Measurements from ENCODE around the gene BCO1. TPM values are rescaled to one million over a fixed set of nuclear protein-coding genes. Genes with fewer than 3 reads are reported as not detected.
"Not testable (repeated sequence)": the region's sequence is repeated elsewhere in the genome, so short reads cannot be mapped to it uniquely, and the experiment has no call there.

BCO1 gene
- polyA plus RNA-seq, 6 donors from 2014 or later: not detected

DNA sequence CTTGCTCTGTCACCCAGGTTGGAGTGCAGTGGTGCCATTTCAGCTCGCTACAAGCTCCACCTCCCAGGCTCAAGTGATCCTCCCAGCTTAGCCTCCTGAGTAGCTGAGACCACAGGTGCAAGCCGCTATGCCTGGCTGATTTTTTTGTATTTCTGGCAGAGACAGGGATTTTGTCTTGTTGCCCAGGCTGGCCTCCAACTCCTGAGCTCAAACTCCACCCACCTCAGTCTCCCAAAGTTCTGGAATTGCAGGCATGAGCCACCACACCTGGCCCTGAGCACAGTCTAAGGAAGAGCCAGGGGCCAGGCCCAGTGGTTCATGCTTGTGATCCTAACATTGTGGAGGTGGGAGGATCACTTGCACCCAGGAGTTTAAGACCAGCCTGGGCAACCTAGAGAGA, 21.8 kb upstream of the BCO1 start:
- H3K36me3 Mint-ChIP-seq: no peaks in the 10 kb centered on the region
- DNase-seq (no peak), ATAC-seq (ENCODE audit: low read depth in 2 of 2) (no peak)
- H3K4me1 Mint-ChIP-seq: no peaks in the 10 kb centered on the region
- H3K27ac Mint-ChIP-seq: no peak overlapping the region
- H3K9me3 Mint-ChIP-seq: no peaks in the 10 kb centered on the region
- peaks cover 0 to 21% (median 11%) of the 10 kb centered on the region in 3 donors for H3K27me3 Mint-ChIP-seq
- no peak overlapping the region for H3K4me3 Mint-ChIP-seq

DNA sequence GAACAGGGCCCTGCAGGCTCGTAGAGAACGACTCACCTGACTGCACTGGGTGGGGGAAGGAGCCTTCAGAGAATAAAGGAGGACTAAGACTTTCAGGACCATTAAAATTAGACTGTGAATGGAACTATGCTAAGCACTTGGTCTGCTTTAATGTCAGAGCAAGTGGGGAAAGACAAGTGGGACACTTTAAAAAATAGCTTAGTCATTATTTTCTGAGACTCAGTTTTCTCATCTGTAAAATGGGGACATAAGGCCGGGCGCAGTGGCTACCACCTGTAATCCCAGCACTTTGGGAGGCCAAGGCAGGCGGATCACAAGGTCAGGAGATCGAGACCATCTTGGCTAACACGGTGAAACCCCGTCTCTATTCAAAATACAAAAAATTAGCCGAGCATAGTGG, 19.3 kb upstream of the BCO1 start:
- H3K36me3 Mint-ChIP-seq: no peaks in the 10 kb centered on the region
- peak overlapping the region in 1 of 6 donors; percentile 93 for H3K27ac Mint-ChIP-seq
- no peaks in the 10 kb centered on the region for H3K4me1 Mint-ChIP-seq
- H3K9me3 Mint-ChIP-seq: no peaks in the 10 kb centered on the region
- ATAC-seq (ENCODE audit: low read depth in 2 of 2) (no peak), DNase-seq (no peak)
- peaks cover 0 to 10% (median 9%) of the 10 kb centered on the region in 3 donors for H3K27me3 Mint-ChIP-seq
- H3K4me3 Mint-ChIP-seq: no peak overlapping the region

DNA sequence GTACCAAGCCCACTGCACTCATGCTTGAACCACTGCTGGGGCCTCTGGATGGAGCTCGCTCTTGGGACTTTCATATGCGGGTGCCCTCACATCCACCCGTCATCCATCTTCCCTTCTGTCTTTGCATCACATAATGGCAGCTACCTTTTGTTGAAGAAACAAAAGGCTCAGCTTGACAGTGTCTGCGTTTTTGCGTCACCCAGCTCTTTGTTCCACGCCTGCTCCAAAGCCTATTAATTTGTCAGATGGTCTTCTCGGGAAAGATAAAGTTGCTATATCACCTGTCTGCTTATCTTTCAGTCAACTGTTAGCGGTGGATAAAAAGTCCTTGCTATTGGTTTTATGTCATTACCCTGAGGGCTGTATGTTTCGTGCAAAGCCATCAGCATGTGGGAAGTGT, 18.1 kb upstream of the BCO1 start:
- ATAC-seq (ENCODE audit: low read depth in 2 of 2): no peak

GRCh38 chr16:81221731-81222130, 16.8 kb upstream of the BCO1 start:
- no peak overlapping the region for H3K4me3 Mint-ChIP-seq
- H3K27me3 Mint-ChIP-seq: peaks cover 4 to 12% (median 8%) of the 10 kb centered on the region in 3 donors
- no peaks in the 10 kb centered on the region for H3K9me3 Mint-ChIP-seq
- no peak overlapping the region for H3K27ac Mint-ChIP-seq
- ATAC-seq (ENCODE audit: low read depth in 2 of 2): no peak
- H3K4me1 Mint-ChIP-seq: no peaks in the 10 kb centered on the region
- H3K36me3 Mint-ChIP-seq: no peaks in the 10 kb centered on the region
- no peak for DNase-seq

More for the DNA sequence above, 18.1 kb upstream of the BCO1 start:
- H3K9me3 Mint-ChIP-seq: no peaks in the 10 kb centered on the region
- no peaks in the 10 kb centered on the region for H3K4me1 Mint-ChIP-seq
- no peak overlapping the region for H3K27ac Mint-ChIP-seq
- peak overlapping the region in 1 of 8 donors; percentile 49 for H3K4me3 Mint-ChIP-seq
- H3K27me3 Mint-ChIP-seq: peaks cover 3 to 14% (median 9%) of the 10 kb centered on the region in 3 donors
- no peak for DNase-seq
- no peaks in the 10 kb centered on the region for H3K36me3 Mint-ChIP-seq

- H3K36me3 Mint-ChIP-seq: no peaks in the 10 kb centered on the region
- H3K4me3 Mint-ChIP-seq: no peak overlapping the region
- no peaks in the 10 kb centered on the region for H3K4me1 Mint-ChIP-seq
- H3K9me3 Mint-ChIP-seq: no peaks in the 10 kb centered on the region
- DNase-seq (no peak), ATAC-seq (ENCODE audit: low read depth in 2 of 2) (no peak)
- H3K27ac Mint-ChIP-seq: no peak overlapping the region
- H3K27me3 Mint-ChIP-seq: peaks cover 14 to 26% (median 22%) of the 10 kb centered on the region in 3 donors
These were observed 13.7 kb upstream of the BCO1 start for GRCh38 chr16:81224824-81225223.

- H3K36me3 Mint-ChIP-seq; H3K4me3 Mint-ChIP-seq; H3K9me3 Mint-ChIP-seq; ATAC-seq (ENCODE audit: low read depth in 2 of 2); DNase-seq; H3K4me1 Mint-ChIP-seq: not testable (repeated sequence)
- Mint-ChIP-seq H3K27me3 (peaks cover 16 to 32% (median 24%) of the 10 kb centered on the region in 3 donors), H3K27ac (peak overlapping the region in 1 of 6 donors; percentile 58)
These were observed 12.8 kb upstream of the BCO1 start for GRCh38 chr16:81225697-81226096.

DNA sequence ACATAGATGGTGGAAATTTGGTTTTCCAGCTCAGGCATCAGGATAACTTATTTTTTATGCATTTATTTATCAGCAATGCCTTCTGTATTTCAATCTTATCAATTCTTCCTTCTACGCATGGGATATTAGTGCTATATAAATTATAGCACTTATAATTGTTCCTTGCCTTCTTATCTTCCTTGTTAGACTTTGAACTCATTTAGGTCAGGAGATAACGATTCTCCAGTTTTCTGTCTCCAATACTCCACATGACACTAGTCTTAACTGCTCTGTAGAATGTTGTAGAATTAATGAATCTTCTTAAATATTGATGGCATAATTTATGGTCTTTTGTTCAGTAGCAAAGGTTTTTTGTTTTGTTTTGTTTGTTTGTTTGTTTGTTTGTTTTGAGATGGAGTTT, 10.7 kb upstream of the BCO1 start:
- H3K36me3 Mint-ChIP-seq: no peaks in the 10 kb centered on the region
- peaks cover 0 to 4% (median 0%) of the 10 kb centered on the region in 3 donors for H3K4me1 Mint-ChIP-seq
- H3K27me3 Mint-ChIP-seq: peaks cover 22 to 43% (median 24%) of the 10 kb centered on the region in 3 donors
- ATAC-seq (ENCODE audit: low read depth in 2 of 2): no peak
- no peak for DNase-seq
- no peak overlapping the region for H3K4me3 Mint-ChIP-seq
- no peak overlapping the region for H3K27ac Mint-ChIP-seq
- peaks cover 0 to 5% (median under 1%) of the 10 kb centered on the region in 7 donors for H3K9me3 Mint-ChIP-seq

- ATAC-seq (ENCODE audit: low read depth in 2 of 2): no peak
- H3K36me3 Mint-ChIP-seq: no peaks in the 10 kb centered on the region
- H3K27me3 Mint-ChIP-seq: peaks cover 24 to 46% (median 28%) of the 10 kb centered on the region in 3 donors
- no peak overlapping the region for H3K4me3 Mint-ChIP-seq
- H3K4me1 Mint-ChIP-seq: peaks cover 0 to 4% (median 0%) of the 10 kb centered on the region in 3 donors
- peaks cover 0 to 10% (median 3%) of the 10 kb centered on the region in 7 donors for H3K9me3 Mint-ChIP-seq
- no peak overlapping the region for H3K27ac Mint-ChIP-seq
- no peak for DNase-seq
These were observed 8.7 kb upstream of the BCO1 start for GRCh38 chr16:81229811-81230210.

GRCh38 chr16:81231014-81231413, 7.5 kb upstream of the BCO1 start:
- Mint-ChIP-seq H3K27ac (no peak overlapping the region), H3K9me3 (peaks cover 0 to 10% (median 3%) of the 10 kb centered on the region in 7 donors), H3K27me3 (peaks cover 16 to 42% (median 23%) of the 10 kb centered on the region in 3 donors), H3K4me3 (no peak overlapping the region), H3K36me3 (no peaks in the 10 kb centered on the region), H3K4me1 (peaks cover 0 to 4% (median 0%) of the 10 kb centered on the region in 3 donors)
- ATAC-seq (ENCODE audit: low read depth in 2 of 2) (no peak), DNase-seq (no peak)

GRCh38 chr16:81232740-81233367, 5.6 kb upstream of the BCO1 start:
- H3K4me3 Mint-ChIP-seq: no peak overlapping the region
- H3K9me3 Mint-ChIP-seq: peaks cover 0 to 10% (median 3%) of the 10 kb centered on the region in 7 donors
- ATAC-seq (ENCODE audit: low read depth in 2 of 2): no peak
- H3K27me3 Mint-ChIP-seq: peaks cover 16 to 35% (median 21%) of the 10 kb centered on the region in 3 donors
- DNase-seq: no peak
- peaks cover 0 to 4% (median 0%) of the 10 kb centered on the region in 3 donors for H3K4me1 Mint-ChIP-seq
- no peaks in the 10 kb centered on the region for H3K36me3 Mint-ChIP-seq
- no peak overlapping the region for H3K27ac Mint-ChIP-seq

DNA sequence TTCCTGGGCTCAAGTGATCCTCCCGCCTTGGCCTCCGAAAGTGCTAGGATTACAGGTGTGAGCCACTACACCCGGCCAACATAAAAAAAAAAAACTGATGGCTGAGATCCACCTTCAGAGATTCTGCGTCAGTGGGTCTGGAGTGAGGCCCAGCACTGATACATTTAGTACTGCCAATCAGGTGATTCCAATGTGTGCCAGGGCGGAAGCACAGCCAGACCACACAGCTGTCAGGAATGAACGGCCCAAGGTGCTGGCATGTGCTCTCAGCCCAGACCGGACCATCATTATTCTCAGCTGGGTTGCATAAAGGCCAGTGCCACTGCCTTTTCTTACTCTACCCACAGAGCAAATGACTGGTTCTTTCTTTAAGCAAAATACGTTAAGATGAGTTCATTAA, 1.2 kb upstream of the BCO1 start:
- no peak overlapping the region for H3K4me3 Mint-ChIP-seq
- H3K4me1 Mint-ChIP-seq: peaks cover 5 to 9% (median 5%) of the 10 kb centered on the region in 3 donors
- H3K27ac Mint-ChIP-seq: peak overlapping the region in 1 of 6 donors; percentile 17
- peaks cover 4 to 8% (median 5%) of the 10 kb centered on the region in 3 donors for H3K27me3 Mint-ChIP-seq
- DNase-seq (no peak), ATAC-seq (ENCODE audit: low read depth in 2 of 2) (no peak)
- peaks cover 0 to 8% (median 3%) of the 10 kb centered on the region in 7 donors for H3K9me3 Mint-ChIP-seq
- no peaks in the 10 kb centered on the region for H3K36me3 Mint-ChIP-seq

- Mint-ChIP-seq H3K36me3 (no peaks in the 10 kb centered on the region), H3K4me3 (no peak overlapping the region), H3K9me3 (peaks cover 0 to 8% (median 2%) of the 10 kb centered on the region in 7 donors), H3K4me1 (peaks cover 5 to 9% (median 5%) of the 10 kb centered on the region in 3 donors), H3K27me3 (peaks cover 4 to 8% (median 4%) of the 10 kb centered on the region in 3 donors), H3K27ac (no peak overlapping the region)
- ATAC-seq (ENCODE audit: low read depth in 2 of 2): no peak
- no peak for DNase-seq
These were observed 570 bp upstream of the BCO1 start for GRCh38 chr16:81237942-81238295.

DNA sequence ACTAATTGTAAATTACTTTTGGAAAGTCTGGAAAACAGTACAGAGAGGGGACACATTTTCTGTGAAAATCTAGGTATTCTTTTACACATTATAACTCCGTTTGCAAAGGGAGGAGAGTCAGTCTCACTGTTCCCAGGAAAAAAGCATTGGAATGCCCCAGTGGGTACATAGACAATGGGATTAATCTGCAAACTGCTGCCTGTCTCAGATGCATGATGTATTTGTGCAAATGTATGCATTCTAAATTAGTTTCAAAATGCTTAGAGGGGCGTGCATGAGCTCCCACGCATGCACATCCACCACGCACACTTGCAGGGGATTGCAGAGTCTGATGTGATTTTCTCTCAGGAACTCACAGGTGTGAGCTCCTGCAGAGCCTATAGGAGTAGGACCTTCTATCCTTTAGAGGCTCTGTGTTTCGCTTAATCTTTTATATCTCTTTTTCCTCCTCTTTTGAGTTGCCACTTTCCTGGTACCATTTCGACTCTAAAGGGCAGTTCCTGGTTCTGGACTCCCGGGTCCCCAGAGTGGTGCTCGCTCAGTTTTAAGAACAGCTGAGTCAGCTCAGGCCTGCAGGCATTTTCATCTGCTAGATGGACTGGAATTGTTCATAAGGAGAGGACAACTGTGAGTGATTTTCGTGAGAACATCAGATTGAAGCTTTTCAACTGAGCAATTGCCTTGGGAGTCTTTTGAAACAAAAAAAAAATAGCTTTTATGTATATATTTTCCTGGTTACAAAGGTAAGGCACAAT, 1.1 kb downstream of the BCO1 start:
- H3K9me3 Mint-ChIP-seq: peaks cover 0 to 4% (median 0%) of the 10 kb centered on the region in 7 donors
- peak overlapping the region in 1 of 6 donors; percentile 73 for H3K27ac Mint-ChIP-seq
- ATAC-seq (ENCODE audit: low read depth in 2 of 2) (no peak), DNase-seq (no peak)
- H3K27me3 Mint-ChIP-seq: peaks cover 0 to 8% (median 4%) of the 10 kb centered on the region in 3 donors
- peaks cover 5 to 9% (median 5%) of the 10 kb centered on the region in 3 donors for H3K4me1 Mint-ChIP-seq
- H3K36me3 Mint-ChIP-seq: no peaks in the 10 kb centered on the region
- H3K4me3 Mint-ChIP-seq: peak overlapping the region in 1 of 8 donors; percentile 2

GRCh38 chr16:81241706-81242105, 3.2 kb downstream of the BCO1 start:
- peaks cover 0 to 6% (median 0%) of the 10 kb centered on the region in 7 donors for H3K9me3 Mint-ChIP-seq
- no peak overlapping the region for H3K4me3 Mint-ChIP-seq
- peak overlapping the region in 1 of 6 donors; percentile 72 for H3K27ac Mint-ChIP-seq
- DNase-seq (no peak), ATAC-seq (ENCODE audit: low read depth in 2 of 2) (no peak)
- peaks cover 5 to 9% (median 5%) of the 10 kb centered on the region in 3 donors for H3K4me1 Mint-ChIP-seq
- peaks cover 8 to 16% (median 11%) of the 10 kb centered on the region in 3 donors for H3K27me3 Mint-ChIP-seq
- H3K36me3 Mint-ChIP-seq: no peaks in the 10 kb centered on the region
